GM21360 (cell line): ENCODE measurements around the gene SEMA5A.
A peak's percentile ranks its signal among the peaks of the same experiment; 100 is the strongest.
"Not testable (repeated sequence)": the region's sequence is repeated elsewhere in the genome, so short reads cannot be mapped to it uniquely, and the experiment has no call there.

Experiments used
- ATAC-seq: cut with Tn5 transposase; IDR thresholded peaks from one replicate; pipeline ENCODE4 v1.9.1; 2021; ENCODE audit warnings: mild to moderate bottlenecking, moderate library complexity; ENCODE audit not compliant: unreplicated experiment

The SEMA5A gene

GRCh38 chr5:9401786-9402472 lies 143.9 kb downstream of the SEMA5A start:
- no peak for ATAC-seq

GRCh38 chr5:9399783-9400182 lies 146.1 kb downstream of the SEMA5A start:
- not testable (repeated sequence) for ATAC-seq

- ATAC-seq: no peak
Measured at GRCh38 chr5:9399094-9399493, 146.8 kb downstream of the SEMA5A start.

GRCh38 chr5:9398227-9398626 lies 147.6 kb downstream of the SEMA5A start:
- no peak for ATAC-seq

GRCh38 chr5:9396285-9396770 lies 149.5 kb downstream of the SEMA5A start:
- ATAC-seq: no peak

GRCh38 chr5:9395706-9396105 lies 150.2 kb downstream of the SEMA5A start:
- no peak for ATAC-seq

- no peak for ATAC-seq
Measured at GRCh38 chr5:9394221-9394620, 151.7 kb downstream of the SEMA5A start.

- no peak for ATAC-seq
Measured at GRCh38 chr5:9392625-9393024, 153.2 kb downstream of the SEMA5A start.

GRCh38 chr5:9391080-9391479 lies 154.8 kb downstream of the SEMA5A start:
- ATAC-seq: no peak

- ATAC-seq: no peak
Measured at GRCh38 chr5:9390113-9390512, 155.8 kb downstream of the SEMA5A start.

GRCh38 chr5:9388941-9389674 lies 156.8 kb downstream of the SEMA5A start:
- no peak for ATAC-seq

GRCh38 chr5:9387879-9388278 lies 158.0 kb downstream of the SEMA5A start:
- no peak for ATAC-seq

GRCh38 chr5:9386945-9387344 lies 158.9 kb downstream of the SEMA5A start:
- no peak for ATAC-seq

- ATAC-seq: no peak
Measured at GRCh38 chr5:9382522-9382921, 163.4 kb downstream of the SEMA5A start.

GRCh38 chr5:9381464-9381863 lies 164.4 kb downstream of the SEMA5A start:
- ATAC-seq: peak; percentile 94

- no peak for ATAC-seq
Measured at GRCh38 chr5:9380109-9380508, 165.8 kb downstream of the SEMA5A start.

GRCh38 chr5:9376363-9377117 lies 169.3 kb downstream of the SEMA5A start:
- no peak for ATAC-seq

- no peak for ATAC-seq
Measured at GRCh38 chr5:9375756-9376155, 170.1 kb downstream of the SEMA5A start.

GRCh38 chr5:9374025-9374424 lies 171.8 kb downstream of the SEMA5A start:
- no peak for ATAC-seq

- no peak for ATAC-seq
Measured at GRCh38 chr5:9373571-9373970, 172.3 kb downstream of the SEMA5A start.

GRCh38 chr5:9370256-9370655 lies 175.6 kb downstream of the SEMA5A start:
- no peak for ATAC-seq

GRCh38 chr5:9365512-9365911 lies 180.4 kb downstream of the SEMA5A start:
- no peak for ATAC-seq
